Measurements from ENCODE around the gene MRGPRX2.
A peak's percentile ranks its signal among the peaks of the same experiment; 100 is the strongest.

Gene MRGPRX2

GRCh38 chr11:19073454-19074415 is 13.2 kb upstream of the MRGPRX2 start:
- DNase-seq = no peak

- no peak for DNase-seq
Measured at GRCh38 chr11:19072464-19072863, 11.9 kb upstream of the MRGPRX2 start.

GRCh38 chr11:19071255-19071654 is 10.7 kb upstream of the MRGPRX2 start:
- DNase-seq = peak; percentile 29

GRCh38 chr11:19059833-19060232 is 684 bp downstream of the MRGPRX2 start:
- DNase-seq = no peak

- DNase-seq = no peak
Measured at GRCh38 chr11:19055905-19056304, 4.6 kb downstream of the MRGPRX2 start.

GRCh38 chr11:19055016-19055415 is 5.5 kb downstream of the MRGPRX2 start:
- DNase-seq = no peak

- DNase-seq = no peak
Measured at GRCh38 chr11:19053909-19054308, 6.6 kb downstream of the MRGPRX2 start.

GRCh38 chr11:19050281-19050680 is 10.2 kb downstream of the MRGPRX2 start:
- DNase-seq = no peak

GRCh38 chr11:19049351-19049750 is 11.2 kb downstream of the MRGPRX2 start:
- no peak for DNase-seq

GRCh38 chr11:19040051-19040450 is 20.5 kb downstream of the MRGPRX2 start:
- DNase-seq = no peak

GRCh38 chr11:19039409-19039808 is 21.1 kb downstream of the MRGPRX2 start:
- DNase-seq = no peak

- DNase-seq = no peak
Measured at GRCh38 chr11:19032990-19033389, 27.5 kb downstream of the MRGPRX2 start.

- no peak for DNase-seq
Measured at GRCh38 chr11:19027829-19028595, 32.5 kb downstream of the MRGPRX2 start.

- no peak for DNase-seq
Measured at GRCh38 chr11:19026862-19027261, 33.7 kb downstream of the MRGPRX2 start.

GRCh38 chr11:19025481-19026406 is 34.8 kb downstream of the MRGPRX2 start:
- no peak for DNase-seq

- no peak for DNase-seq
Measured at GRCh38 chr11:19020831-19021230, 39.7 kb downstream of the MRGPRX2 start.

- no peak for DNase-seq
Measured at GRCh38 chr11:19018901-19019300, 41.6 kb downstream of the MRGPRX2 start.

- no peak for DNase-seq
Measured at GRCh38 chr11:19013181-19013857, 47.2 kb downstream of the MRGPRX2 start.

- DNase-seq = no peak
Measured at GRCh38 chr11:19012636-19013035, 47.9 kb downstream of the MRGPRX2 start.

Measured in activated T-cell treated with anti-CD3 and anti-CD28 coated beads for 4 hours (primary cell).